GDM1 (cell line): ENCODE data around the gene CUEDC2.

ENCODE experiments used
- DNase-seq: peaks from one replicate; lab custom pipeline; 2025; lab: John Stamatoyannopoulos, UW

CUEDC2 gene

DNA sequence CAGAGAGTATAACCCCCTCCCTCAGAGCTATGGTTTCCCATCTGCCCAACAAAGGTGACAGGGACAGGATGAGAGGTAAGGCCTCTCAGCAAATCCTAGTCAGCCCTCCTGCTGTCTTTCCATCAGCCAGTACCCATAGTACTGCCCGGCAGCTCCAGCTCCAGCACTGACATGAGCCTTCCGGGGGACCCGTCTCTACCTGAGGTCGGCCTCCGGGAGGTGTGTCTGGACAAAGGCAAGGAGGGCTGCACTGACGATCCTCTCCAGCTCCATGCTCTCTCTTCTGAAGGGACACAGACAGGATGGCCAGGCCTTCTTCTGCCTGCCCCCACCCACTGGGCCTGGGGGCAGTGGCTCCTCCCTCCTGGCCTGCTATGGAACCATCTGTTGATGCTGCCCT, 7.5 kb downstream of the CUEDC2 start:
- no peak for DNase-seq

DNA sequence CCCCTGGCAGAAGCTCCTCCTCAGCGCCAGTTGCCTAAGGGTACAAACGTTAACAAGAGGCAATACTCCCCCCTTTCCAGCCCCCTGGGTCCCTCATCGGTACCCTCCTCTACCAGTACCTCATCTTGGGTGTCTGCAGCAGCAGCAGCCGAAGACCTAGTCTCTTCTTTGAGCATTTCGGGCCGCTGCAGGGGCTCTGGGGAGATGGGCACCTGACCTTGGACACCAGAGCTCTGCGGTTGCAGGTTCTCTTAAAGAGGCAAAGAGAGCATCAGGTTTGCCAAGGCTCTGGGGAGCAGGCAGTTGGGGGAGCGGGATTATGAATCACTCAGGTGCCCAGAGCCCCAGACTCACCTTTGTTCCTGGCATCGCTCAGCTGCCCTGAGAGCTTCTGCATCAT, 8.2 kb downstream of the CUEDC2 start:
- no peak for DNase-seq

DNA sequence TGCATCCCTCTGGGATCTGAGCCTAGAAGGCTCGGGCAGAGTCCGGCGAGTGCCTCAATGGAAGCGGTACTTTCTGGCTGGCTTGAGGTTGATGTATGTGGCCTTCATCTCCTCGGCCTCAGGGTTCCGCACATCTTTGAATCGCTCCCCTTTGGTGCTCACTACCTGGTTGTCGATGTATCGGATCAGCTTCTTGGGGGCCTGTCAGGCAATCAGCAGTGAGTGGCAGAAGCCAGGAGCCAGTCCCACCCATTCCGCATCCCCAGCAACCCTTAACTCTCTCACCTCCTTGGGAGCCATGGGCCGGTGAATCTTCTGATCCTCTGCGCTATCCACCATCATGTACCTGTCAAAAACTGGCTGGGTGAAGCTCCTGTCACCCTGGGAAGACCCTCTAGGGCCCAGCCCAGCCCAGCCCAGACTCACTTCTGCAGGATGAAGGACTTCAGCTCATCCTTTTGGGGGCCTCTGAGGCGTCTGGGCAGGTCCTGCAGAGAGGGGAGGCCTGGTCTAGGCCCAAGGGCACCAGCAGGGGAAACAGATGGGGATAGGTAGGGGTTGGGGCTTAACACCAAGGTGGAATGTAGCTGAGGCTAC, 8.9 kb downstream of the CUEDC2 start:
- DNase-seq: no peak

DNA sequence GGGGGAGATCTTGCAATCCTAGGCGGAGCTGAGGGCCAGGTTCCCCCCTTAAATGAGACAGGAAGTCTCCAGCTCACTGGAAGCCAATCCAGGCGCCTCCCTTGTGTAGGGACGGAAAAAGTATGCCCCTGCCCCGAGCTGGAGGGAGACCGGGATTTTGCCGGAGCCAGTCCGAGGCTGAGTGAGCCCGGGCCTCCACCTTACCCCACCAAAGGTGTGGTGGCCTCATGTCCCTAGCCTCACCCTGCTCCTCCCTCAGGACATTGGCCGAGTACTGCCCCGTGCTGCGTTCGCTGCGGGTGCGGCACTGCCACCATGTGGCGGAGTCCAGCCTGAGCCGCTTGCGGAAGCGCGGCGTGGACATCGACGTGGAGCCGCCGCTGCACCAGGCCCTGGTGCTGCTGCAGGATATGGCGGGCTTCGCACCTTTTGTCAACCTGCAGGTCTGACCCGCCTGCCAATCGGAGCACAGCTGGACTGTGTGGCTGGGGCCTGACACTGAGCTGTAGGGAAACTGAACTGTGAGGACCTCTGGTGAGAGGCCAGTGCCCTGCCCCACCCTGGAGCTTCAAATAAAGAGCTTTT, 9.7 kb downstream of the CUEDC2 start:
- DNase-seq: no peak

DNA sequence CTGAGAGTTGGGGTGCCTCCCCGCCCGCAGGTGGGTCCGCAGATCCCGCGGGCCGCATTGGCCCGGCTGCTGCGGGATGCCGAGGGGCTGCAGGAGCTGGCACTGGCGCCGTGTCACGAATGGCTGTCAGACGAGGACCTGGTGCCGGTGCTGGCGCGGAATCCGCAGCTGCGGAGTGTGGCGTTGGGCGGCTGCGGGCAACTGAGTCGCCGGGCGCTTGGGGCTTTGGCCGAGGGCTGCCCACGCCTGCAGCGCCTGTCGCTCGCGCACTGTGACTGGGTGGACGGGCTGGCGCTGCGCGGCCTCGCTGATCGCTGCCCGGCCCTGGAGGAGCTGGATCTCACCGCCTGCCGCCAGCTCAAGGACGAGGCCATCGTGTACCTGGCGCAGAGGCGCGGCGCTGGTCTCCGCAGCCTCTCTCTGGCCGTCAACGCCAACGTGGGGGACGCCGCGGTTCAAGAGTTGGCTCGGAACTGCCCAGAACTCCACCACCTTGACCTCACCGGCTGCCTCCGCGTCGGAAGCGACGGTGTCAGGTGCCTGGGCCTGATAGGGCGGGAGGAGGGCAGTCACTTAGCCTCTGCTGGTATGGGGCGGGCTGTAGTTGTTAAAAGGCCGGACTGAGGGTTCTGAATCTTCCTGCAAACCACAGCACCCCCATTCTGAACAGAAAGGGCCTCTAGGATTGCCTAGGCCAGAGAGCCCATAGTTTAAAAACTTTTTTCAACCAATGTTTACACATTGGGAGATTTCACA, 10.4 kb downstream of the CUEDC2 start:
- no peak for DNase-seq

DNA sequence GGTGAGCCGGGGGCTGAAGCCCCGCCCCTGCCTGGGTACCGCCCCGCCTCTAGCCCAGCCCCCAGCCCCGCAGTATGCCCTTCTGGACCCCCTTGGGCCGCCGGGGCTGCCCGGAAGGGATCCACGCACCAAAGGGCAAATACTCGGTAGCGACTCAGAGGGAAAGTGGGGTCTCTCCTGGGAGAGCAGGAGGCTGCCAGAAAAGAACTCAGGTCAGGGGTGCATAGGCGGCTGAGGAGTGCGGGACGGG, 10.9 kb downstream of the CUEDC2 start:
- no peak for DNase-seq

DNA sequence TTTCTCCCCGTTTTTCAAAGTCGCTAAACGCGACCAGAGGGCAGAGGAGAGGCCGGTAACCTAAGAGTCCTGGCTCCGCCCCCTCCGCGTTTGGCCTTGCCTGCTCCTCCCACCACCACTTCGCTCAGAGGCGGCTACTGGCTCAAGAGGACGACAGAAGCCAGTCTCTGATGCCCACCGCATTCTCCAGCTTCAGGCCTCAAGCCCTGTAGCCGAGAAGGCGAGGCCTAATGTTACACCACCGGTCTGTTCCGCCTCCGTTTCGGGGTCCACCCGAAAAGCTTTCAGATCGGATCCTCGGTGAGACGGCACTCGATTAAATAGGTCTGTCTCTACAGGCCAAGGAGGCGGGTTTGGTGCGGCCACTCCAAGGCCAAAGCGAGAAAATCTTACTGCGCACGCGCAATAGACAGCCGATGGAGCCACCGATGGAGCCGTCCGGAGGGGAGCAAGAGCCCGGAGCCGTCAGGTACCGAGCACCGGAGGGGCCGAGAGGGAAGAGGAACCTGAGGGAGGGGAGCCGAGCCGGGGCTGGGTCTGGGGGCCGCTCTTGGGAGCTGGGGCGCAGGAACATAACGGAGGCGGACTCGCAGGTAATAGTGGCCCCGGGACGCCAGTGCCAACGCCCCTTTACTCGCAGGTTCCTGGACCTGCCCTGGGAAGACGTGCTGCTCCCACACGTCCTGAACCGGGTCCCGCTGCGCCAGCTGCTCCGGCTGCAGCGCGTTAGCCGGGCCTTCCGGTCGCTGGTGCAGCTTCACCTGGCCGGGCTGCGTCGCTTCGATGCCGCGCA, 11.5 kb downstream of the CUEDC2 start, which contains the start of gene FBXL15:
Gene FBXL15 (plus strand): TSS at position 123 of the 793 bp plus-strand sequence. CDS start 294 bp downstream, at position 417.
- DNase-seq: peak; percentile 92

DNA sequence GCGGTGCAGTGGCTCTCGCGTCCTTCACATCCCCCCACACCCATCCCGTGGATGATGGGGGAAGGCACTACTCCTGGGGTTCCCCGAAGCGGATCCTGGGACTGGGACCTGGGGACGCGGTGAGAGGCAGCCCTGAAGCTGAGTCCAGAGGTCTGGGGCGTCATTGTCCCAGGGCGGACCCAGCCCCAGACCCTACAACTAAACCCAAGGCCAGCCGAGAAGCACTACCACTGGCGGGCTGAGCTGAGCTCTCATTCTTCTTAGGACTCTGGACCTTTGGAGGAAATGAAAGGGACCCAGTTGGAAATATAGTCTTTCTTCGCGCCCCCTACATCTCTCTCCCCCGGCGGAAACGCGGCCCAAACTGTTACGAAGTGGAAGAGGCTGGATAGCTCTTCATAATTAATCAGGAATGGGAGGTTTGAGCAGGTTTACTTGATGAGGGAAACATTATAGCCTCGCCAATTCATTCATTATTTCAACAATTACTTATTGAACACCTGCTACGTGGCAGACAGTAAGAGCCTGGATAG, 12.1 kb downstream of the CUEDC2 start:
- no peak for DNase-seq

DNA sequence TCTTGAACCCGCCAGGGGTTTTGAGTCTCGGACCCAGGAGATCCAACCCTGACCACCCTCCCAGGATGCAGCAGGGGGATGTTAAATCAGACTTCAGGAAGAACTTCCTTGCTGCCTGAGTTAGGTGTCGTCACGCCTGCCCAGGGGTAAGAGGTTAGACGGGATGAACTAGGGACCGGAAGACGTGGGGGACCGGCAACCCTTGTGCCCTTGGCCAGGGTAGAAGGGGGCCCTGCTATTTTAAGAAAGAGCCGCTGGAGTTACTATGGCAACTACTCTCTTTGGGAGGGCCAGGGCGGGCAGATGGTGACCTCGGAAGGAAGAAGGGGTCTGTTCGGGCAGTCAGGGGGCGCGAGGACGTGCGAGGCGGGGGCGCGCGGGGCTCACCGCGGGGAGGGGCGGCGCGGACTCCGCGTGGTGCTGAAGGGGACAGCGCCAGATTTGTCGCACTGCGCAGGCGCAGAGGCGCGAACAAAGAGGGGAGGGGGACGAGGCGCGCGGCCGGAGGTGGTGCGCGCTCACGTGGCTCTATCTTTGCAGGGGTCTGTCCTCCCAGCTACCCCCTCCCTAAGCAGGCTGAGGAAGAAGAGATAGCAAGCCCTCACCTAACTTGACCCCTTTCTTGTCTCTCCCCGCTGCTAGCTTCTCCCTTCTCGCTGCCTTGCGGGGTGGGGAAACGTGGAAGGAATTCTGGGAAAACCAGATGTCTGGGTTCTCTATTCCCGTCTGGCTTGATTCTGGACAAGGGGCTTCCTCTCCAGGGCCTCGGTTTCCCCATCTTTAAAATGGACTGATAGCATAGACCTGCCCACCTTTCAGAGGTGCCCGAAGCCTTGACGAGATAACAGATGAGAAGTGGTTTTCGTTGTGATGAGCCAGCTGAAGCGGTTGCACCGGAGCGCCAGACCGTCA, 12.8 kb downstream of the CUEDC2 start:
- peak; percentile 43 for DNase-seq

DNA sequence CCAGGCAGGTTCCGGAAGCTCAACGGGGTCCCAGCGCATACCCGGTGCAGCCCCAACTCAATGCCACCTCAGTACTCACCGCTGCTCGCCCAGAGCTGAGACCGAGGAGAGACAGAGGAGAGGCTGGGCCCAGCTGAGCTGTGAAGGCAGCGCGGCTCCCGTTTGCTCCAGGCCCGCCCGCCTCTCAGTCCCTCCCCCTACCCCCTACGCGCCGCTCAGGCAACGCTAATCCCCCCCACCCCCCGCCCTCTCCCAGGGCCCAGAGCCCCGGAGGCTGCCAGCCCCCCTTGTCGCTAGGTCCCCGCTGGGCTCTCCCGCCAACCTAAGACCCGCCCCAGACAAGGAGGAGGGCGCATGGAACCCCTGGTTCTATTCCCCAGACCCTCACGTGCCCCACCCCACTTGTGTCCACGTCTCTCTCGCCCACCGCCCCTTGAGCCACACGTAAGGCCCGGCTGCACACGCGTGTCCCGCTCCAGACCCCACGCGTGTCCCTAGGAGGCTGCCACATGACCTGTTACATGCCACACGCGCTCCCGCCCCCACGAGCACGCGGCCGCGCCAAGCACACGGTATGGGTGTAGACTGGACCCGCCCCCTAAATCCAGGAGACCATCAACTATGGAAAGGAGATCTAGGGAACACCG, 13.6 kb downstream of the CUEDC2 start, which contains the start of gene PSD:
Gene PSD (minus strand): TSS at position 164 of the 647 bp plus-strand sequence. CDS start 1,747 bp downstream, outside the sequence.
- no peak for DNase-seq

DNA sequence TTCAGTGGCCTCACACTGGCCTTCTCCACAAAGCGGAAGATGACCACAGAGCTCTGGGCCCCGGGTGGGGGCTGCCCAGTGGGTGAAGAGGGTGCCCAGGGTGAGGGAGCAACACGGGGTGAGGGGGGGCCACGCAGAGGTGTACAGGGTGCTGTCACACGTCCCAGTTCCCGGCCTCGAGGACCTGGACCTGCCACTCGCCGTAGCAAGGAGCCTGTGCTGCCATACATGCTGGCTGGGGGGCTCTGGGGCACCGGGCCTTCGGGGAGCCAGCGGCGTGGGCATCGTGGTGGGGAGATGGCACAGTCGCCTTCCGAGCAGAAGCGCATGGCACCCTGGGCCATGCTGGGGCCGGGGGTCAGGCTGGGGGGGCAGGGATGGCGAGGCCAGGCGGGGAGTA, 15.7 kb downstream of the CUEDC2 start:
- DNase-seq: no peak

DNA sequence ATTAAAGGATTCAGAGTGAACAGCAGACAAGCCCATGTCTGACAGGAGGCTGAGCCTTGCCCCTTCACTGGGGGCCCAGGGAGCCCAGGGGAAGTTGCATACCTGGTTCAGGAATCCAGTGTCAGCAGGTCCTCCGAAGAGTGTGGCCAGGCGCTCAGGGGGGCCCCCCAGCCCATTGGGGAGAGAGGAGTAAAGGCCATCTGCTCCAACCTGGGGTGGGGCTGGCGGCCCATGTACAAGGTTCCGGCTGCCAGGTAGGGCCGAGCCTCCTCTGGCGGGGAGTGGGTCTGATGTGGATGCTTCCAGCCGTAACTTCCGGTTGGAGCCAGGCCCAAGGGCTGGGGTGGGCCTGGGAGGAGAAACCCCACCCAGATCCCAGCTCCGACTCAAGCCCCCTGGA, 16.1 kb downstream of the CUEDC2 start:
- DNase-seq: no peak

DNA sequence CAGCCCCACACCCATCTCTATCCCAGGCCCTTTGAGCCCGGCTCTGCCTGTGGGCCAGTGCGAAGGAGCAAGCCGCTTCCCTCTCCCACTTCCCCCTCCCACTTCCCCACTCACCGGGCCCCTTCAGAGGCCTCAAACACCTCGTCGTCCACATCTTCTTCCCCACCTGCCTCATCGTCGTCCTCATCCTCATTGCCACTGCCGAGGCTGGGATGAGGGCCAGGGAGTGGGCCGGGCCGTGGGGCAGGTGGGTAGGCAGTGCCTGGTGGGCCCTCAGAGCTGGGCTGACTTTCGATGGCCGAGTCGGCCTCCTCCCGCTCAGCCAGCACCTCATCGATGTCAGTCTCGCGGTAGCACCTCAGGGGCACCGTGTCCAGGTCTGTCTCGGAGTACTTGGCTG, 17.6 kb downstream of the CUEDC2 start:
- no peak for DNase-seq

DNA sequence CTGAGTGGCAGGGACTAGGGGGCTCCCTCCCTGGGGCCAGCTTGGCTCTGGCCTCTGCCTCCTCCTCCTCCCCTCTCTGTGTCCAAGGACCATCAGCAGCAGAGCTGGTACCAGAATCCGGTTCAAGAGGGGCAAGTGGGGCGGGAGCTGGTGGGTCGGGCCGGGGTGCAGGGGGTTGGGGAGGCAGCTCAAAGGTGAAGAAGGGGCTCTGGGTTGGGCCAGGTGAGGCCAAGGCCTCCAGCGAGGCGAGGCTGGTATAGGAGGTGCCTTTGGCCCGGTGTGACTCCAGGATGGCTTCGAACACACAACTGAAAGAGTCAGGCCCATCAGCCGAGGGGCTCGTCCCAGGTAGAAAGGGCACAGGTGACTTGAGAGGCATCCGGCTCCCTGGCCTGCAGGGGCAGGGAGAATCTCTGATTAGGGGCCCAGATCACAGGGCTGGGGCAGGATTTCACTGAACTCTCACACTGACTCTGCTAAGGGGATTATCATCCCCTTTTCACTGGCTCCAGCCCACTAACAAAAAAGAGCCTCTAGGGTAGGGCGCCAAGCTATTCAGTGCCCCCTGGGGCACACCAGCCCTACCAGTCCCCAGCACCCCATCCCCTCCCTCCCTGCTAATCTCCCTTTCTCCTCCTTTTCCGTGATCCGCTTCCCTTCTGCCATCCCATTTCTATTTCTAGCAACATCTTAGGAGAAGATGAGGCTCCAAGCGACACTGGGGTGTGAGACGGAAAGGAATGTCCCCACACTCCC, 18.4 kb downstream of the CUEDC2 start:
- no peak for DNase-seq

DNA sequence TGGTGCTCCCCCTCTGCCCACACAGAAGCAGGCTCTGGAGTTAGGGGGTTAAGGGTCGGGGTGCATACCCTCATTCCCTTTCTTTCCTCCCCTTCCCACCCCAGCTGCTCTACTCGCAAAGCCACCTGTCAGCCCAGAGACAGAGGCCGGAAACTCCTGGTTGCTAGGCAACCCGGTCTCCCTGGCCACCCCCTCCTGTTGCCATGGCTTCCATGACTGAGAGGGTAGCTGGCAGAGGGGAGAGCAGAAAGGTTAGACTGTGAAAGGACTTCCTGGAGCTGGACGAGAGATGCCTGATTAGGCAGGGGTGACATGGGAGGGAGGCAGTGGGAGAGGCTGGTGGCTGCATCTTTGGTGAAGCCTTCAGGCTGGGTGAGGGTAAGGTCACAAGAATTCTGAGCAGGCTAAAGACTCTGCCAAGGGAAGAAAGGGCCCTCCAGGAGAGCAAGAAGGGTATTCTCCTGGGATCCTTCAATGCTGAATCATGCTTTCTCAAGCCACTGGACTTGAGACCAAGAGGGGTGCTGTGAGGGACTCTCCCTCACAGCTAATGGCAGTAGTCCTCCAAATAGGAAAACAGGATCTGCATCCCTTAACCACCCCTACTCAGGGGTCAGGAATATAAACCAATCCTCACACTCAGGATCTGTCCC, 19.2 kb downstream of the CUEDC2 start:
- no peak for DNase-seq

DNA sequence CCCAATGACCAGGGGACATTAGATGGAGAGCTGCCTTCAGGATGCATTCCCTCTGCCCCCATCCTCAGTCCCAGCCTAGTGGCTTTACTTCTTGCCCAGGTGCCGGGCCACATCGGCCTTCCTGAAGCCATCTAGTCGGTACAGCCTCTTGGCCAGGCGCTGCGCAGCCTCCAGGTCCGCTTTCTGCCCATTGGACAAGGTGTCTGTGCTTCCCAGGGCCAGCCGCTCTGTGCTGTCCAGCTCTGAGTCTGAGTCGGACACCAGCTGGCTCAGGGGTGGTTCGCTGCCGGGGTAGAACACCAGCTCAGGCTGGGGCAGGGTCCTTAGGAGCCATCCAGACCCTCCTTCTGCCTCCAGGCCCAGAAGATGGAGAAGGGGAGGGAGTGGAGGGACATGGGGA, 20.1 kb downstream of the CUEDC2 start:
- no peak for DNase-seq

DNA sequence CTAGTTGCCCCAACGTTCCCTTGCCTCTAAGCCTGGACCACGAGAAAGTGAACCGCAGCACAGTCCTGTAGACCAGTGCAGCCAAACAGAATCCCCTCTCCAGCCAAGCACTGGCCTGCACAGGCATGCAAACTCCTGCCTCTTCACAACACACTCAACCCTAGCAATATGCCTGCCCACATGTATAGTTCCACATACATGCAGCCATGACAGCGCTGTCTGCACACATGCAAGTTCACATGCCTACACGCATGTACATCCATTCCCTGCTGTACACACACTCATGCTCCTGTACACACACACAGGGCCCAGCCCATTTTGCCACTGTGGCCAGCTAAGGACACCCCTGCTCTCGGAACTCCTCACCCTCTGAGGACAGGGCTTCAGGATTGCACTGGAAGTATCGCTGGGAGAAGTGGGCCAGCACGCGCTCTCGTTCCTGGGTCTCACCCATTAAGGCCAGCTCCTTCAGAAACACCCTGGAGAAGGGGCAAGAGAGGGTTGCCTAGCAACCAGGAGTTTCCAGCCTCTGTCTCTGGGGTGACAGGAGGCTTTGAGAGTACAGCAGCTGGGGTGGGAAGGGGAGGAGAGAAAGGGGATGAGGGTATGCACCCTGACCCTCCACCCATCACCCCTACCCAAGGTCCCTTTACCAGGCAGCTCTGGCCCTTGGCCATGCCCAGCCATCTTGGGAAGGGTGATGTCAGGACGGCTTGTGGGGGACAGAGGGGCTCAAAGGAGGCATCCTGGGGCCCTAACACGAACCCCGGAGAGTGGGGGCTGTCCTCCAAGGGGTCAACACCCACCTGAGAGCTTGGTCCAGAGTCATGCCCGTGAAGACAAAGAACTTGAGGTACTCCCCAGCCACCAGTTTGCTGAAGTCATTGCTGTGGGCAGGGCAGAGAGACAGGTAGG, 20.8 kb downstream of the CUEDC2 start:
- DNase-seq: no peak

DNA sequence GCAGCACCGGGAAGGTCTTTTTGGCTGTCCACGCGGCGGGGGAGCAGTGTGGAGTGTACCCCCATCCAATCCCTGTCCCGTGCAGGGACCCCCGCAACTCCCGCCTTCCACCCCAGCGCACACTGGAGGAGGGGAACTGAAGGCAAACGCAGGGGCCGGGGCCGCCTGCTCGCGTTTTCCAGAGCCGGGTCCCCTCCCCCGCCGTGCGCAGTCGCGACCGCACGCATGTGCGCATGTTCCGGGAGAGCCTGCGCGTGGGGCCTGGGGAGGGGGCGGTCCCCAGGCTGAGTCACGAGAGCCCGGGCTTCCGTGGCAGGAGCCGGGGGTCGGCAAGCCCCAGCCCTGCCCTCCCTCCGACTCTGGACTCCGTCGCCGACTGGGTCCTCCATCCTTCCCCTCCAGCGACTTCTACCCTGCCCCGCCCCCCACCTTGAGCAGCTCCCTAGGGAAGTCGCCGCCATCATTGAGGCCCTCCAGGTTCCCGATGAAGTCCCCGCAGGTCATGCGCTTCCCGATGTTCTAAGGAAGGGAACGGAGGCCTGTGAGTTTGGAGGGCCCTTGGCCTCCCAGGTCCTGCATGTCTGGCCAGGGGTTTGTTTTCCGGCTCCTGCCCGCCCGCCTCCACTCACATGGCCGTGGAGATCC, 21.8 kb downstream of the CUEDC2 start:
- no peak for DNase-seq
